ENCODE results near the gene NOTCH2.

DNA sequence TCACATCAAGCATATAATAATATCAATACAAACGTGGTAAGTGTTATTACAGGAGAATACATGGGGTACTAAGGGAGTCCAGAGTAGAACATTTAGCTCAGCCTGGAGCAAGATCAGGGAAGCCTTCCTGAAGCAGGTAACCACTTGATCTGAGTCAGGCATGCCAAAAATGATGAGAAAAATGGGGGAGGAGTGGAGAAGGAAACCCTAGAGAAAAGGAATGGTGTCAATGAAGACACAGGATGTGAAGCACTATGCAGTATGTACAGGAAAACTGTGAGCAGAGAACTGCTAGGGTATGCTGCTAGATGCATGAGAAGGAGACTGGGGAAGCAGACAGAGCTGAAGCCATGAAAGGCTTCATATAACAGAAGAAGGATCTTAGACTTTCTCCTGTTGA is 84.7 kb downstream of the NOTCH2 start:
- TF ChIP-seq, protein P1, sequence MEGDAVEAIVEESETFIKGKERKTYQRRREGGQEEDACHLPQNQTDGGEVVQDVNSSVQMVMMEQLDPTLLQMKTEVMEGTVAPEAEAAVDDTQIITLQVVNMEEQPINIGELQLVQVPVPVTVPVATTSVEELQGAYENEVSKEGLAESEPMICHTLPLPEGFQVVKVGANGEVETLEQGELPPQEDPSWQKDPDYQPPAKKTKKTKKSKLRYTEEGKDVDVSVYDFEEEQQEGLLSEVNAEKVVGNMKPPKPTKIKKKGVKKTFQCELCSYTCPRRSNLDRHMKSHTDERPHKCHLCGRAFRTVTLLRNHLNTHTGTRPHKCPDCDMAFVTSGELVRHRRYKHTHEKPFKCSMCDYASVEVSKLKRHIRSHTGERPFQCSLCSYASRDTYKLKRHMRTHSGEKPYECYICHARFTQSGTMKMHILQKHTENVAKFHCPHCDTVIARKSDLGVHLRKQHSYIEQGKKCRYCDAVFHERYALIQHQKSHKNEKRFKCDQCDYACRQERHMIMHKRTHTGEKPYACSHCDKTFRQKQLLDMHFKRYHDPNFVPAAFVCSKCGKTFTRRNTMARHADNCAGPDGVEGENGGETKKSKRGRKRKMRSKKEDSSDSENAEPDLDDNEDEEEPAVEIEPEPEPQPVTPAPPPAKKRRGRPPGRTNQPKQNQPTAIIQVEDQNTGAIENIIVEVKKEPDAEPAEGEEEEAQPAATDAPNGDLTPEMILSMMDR (IDR thresholded peaks at IDR 0.05; ENCODE audit: poor library complexity) = no peak
- no peak for TF ChIP-seq EZH2 (IDR thresholded peaks at IDR 0.05; ENCODE audit: borderline replicate concordance)

All from hepatocyte (in vitro differentiated cells).